ENCODE results near the gene GAB2.

DNA sequence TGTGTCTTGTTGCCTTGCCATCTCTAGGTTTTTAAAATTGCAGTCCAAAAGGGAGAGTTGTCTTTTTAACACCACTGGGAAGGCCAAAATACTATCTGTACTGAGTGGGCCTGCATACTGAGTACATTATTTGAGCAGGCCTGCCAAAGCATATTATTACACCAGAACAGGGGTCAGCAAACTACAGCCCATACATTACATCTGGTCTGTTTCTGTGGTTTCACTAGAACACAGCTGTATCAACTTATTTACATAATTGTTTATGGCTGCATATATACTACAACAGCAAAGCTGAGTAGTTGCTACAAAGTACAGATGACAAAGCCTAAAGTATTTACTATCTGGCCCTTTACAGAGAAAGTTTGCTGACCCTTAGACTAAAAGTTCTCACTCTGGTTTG is 154.9 kb downstream of the GAB2 start:
- TF ChIP-seq POLR2AphosphoS5 (IDR thresholded peaks at IDR 0.05; ENCODE audit: low read depth, low read length) (no peak), TCF7L2 (IDR thresholded peaks at IDR 0.05; ENCODE audit: low read depth, low read length) (no peak), SIN3A (IDR thresholded peaks at IDR 0.05; ENCODE audit: borderline replicate concordance, insufficient read depth, low read depth, low read length) (no peak)
- TF ChIP-seq, protein P1, sequence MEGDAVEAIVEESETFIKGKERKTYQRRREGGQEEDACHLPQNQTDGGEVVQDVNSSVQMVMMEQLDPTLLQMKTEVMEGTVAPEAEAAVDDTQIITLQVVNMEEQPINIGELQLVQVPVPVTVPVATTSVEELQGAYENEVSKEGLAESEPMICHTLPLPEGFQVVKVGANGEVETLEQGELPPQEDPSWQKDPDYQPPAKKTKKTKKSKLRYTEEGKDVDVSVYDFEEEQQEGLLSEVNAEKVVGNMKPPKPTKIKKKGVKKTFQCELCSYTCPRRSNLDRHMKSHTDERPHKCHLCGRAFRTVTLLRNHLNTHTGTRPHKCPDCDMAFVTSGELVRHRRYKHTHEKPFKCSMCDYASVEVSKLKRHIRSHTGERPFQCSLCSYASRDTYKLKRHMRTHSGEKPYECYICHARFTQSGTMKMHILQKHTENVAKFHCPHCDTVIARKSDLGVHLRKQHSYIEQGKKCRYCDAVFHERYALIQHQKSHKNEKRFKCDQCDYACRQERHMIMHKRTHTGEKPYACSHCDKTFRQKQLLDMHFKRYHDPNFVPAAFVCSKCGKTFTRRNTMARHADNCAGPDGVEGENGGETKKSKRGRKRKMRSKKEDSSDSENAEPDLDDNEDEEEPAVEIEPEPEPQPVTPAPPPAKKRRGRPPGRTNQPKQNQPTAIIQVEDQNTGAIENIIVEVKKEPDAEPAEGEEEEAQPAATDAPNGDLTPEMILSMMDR (IDR thresholded peaks at IDR 0.05) = no peak
- TF ChIP-seq, protein P2, sequence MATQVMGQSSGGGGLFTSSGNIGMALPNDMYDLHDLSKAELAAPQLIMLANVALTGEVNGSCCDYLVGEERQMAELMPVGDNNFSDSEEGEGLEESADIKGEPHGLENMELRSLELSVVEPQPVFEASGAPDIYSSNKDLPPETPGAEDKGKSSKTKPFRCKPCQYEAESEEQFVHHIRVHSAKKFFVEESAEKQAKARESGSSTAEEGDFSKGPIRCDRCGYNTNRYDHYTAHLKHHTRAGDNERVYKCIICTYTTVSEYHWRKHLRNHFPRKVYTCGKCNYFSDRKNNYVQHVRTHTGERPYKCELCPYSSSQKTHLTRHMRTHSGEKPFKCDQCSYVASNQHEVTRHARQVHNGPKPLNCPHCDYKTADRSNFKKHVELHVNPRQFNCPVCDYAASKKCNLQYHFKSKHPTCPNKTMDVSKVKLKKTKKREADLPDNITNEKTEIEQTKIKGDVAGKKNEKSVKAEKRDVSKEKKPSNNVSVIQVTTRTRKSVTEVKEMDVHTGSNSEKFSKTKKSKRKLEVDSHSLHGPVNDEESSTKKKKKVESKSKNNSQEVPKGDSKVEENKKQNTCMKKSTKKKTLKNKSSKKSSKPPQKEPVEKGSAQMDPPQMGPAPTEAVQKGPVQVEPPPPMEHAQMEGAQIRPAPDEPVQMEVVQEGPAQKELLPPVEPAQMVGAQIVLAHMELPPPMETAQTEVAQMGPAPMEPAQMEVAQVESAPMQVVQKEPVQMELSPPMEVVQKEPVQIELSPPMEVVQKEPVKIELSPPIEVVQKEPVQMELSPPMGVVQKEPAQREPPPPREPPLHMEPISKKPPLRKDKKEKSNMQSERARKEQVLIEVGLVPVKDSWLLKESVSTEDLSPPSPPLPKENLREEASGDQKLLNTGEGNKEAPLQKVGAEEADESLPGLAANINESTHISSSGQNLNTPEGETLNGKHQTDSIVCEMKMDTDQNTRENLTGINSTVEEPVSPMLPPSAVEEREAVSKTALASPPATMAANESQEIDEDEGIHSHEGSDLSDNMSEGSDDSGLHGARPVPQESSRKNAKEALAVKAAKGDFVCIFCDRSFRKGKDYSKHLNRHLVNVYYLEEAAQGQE (IDR thresholded peaks at IDR 0.05; ENCODE audit: insufficient read depth in 1 of 2, low read depth in 2 of 2, low read length in 1 of 2) = no peak
